HG02610 (cell line): ENCODE data around the gene SFXN5.

Experiments
- ATAC-seq: cut with Tn5 transposase; IDR thresholded peaks from one replicate; pipeline ENCODE4 v1.9.1; 2021; ENCODE audit warnings: mild to moderate bottlenecking, moderate library complexity; ENCODE audit not compliant: unreplicated experiment

The SFXN5 gene

GRCh38 chr2:73053316-73054114, 18.0 kb downstream of the SFXN5 start:
- ATAC-seq, result no peak

DNA sequence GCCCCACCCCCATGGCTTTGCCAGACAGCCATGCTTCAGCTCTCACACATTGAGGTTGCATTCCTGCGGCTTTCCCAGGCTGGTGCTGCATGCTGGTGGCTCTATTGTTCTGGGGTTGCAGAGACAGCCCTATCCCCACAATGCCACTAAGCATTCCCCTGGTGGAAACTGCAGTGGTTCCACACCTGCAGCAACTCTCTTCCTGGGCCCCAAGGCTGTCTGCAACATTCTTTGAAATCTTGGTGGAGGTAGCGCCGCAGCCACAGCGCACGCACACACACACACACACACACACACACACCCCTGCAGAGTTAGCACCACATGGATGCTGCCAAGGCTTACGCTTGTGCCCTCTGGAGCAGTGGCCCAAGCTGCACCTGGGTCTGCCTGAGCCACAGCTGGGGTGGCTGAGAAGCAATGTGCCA, 21.4 kb downstream of the SFXN5 start:
- ATAC-seq, result no peak

DNA sequence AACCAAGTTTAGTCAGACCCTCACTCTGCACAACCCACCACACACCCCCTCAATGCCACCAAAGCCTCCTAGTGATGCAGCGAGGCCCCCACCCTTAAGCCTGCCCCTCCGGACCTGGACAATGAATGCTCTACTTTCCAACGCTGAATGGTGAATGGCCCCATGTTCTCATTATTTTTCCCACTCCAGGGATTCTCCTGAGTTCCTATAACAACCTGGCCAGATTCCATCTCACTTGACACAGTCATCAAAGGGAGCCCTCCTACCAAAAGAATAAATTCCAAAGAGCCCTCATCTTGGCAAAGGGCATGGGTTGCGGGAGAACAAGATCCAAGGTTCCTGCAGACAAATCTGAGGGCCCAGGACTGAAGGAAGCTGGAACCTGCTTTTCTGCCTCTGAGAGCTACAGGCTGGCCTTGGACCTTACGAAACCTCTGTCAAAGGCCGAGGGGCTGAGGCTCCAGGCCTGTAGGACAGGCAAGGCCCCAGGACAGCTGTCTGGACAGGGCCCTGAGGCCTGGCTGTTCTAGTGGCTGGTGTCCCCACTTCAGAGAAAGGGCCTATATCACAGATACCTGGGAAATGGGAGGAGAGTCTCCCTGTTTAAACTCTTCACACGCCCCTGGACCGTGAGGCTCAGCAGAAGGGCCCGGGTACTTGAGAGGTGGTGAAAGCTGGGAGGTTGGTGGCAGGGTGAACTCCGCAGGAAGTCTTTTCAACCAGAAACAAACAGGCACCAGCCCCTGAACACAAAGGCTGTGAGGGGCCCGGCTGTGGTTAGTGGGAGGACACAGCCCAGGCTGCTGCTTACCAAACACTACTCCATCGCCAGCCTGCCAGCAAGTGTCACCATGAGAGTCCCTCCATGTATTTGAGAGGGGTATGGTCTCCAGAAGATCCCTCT, 27.3 kb downstream of the SFXN5 start:
- no peak for ATAC-seq

GRCh38 chr2:73043276-73043675, 28.2 kb downstream of the SFXN5 start:
- no peak for ATAC-seq

DNA sequence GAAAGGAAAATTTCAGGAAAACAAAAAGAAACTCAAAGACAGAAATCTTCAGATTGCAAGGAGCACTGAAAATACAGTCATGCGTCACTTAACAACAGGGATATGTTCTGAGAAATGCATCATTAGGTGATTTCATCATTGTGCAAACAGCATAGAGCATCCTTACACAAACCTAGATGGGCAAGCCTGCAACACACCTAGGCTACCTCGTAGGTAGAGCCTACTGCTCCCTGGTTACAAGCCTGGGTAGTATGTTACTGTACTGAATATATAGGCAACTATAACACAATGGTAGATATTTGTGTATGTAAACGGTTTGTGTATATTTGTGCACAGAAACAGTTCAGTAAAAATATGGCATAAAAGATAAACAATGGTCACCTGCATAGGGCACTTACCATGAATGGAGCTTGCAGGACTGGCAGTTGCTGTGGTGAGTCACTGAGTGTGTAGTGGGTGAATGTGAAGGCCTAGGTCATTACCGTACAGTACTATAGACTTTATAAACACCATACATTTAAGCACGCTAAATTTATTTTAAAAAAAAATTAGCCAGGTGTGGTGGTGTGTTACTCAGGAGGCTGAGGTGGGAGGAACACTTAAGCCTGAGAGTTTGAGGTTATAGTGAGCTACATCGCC, 33.4 kb downstream of the SFXN5 start:
- no peak for ATAC-seq

DNA sequence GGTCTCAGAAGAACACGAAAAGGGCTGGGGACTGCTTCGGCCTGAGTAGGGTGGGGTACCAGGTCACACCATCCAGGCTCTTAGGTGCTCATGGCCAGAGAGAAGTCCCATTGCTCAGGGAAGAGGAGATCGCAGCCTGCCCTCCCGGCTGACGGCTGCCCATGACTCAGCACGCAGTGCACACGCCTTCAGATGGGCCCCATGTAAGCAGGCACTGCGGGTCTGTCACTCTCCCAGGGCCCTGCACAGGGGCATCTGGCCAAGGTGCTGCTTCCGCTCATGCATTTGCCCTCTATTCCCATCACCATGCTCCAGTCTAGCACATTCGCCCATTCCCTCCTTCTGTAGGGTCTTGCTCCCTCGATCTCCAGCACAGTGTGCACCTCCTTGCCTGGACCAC, 34.7 kb downstream of the SFXN5 start:
- no peak for ATAC-seq

DNA sequence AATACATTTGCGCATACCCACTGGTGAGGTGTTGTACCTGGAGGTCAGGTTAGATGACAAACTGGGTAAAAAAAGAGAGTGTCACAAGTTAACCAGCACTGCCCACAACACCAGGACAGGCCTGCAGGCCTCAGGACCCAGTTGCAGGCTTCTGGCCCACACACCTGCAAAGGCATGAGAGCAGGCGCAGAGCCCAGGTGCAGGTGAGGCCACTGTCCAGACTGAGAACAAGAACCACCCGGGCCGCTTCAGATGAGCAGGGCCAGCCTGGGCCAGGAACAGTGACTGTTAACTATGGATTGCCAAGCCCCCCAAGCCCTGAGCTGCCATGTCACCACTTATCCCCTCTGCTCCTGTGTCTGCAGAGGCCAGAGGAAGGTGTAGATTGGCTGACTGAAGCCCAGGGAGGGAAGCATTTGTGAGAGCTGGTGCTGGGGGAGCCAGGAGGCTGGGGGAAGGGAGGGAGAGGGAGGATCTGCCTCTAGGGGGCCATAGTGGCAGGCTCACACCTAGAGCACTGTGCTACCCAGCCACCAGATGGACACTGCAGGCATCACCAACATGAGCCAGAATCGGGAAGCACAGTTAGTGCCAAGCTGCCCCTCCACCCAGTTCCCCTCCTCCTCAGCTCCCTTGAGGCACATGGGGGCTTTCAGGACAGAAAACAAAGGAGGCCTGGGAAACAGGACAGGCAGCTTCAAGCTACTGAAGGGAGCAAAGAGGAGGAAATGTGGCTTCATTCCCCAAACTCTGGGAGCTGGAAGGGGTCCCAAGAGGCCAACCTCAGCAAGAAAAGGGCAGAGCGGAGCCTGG, 35.4 kb downstream of the SFXN5 start:
- no peak for ATAC-seq

DNA sequence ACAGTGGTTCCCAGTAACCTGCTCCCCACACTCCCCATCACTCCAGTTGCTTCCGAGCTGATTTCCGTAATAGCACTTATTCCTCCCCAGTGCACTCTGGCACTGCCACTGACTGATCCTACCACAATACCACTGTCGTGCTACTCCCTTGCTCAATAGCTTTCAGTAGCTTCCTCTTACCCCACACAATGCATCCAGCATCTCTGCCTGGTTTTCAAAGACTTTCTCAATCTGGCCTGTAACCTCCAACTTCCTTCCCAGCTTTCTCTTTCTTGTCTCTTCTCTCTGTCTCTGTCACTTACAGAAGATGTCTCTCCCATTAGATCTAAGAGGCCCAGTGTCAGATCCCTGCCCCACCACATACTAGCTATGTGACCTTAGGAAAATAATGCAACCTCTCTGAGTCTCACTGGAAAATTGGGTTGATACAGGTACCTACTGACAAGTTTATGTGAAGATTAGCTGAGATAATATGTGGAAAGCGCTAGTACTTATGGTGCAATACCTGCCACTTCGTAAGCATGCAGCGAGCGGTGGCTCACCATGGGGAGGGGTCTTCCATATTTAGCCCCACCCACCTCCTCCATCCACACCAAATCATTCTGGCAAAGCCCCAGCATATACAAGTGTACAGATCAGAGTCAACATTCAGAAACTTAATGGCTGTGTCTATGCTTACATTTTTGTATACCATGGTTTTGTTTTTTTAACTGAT, 36.7 kb downstream of the SFXN5 start:
- ATAC-seq, result no peak

- ATAC-seq, result no peak
Observed at GRCh38 chr2:73033766-73034381, 37.6 kb downstream of the SFXN5 start.

DNA sequence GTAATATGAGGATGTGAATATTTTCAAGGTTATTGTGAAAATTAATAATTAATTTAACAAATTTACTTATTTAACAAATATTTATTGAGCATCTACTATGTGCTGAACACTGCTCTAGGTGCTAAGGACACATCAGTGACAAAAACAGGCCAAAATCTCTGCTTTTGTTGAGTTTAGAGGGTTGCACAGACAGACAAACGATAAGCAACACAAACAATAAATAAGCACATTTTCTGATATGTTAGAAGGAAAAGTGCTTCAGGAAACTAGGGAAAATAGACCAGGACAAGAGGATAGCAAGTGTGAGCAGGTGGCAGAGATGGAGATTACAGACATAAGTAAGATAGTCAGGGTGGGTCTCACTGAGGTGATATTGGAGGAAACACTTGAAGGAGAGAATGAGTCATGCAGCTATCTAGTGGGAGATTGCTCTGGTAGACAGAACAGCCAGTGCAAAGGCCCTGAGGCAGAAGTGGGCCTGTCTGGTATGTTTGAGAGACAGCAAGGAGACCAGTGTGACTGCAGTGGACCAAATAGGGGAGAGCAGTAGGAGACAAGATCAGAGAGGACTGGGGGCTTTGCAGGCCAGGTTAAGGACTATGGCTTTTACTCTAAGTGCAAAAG, 38.3 kb downstream of the SFXN5 start:
- ATAC-seq, result no peak

GRCh38 chr2:73032702-73033097, 38.8 kb downstream of the SFXN5 start:
- ATAC-seq, result no peak

GRCh38 chr2:73031725-73032701, 39.5 kb downstream of the SFXN5 start:
- no peak for ATAC-seq

- no peak for ATAC-seq
Observed at GRCh38 chr2:73031095-73031678, 40.3 kb downstream of the SFXN5 start.

- no peak for ATAC-seq
Observed at GRCh38 chr2:73028841-73029240, 42.7 kb downstream of the SFXN5 start.

GRCh38 chr2:73027340-73027739, 44.2 kb downstream of the SFXN5 start:
- ATAC-seq, result no peak

DNA sequence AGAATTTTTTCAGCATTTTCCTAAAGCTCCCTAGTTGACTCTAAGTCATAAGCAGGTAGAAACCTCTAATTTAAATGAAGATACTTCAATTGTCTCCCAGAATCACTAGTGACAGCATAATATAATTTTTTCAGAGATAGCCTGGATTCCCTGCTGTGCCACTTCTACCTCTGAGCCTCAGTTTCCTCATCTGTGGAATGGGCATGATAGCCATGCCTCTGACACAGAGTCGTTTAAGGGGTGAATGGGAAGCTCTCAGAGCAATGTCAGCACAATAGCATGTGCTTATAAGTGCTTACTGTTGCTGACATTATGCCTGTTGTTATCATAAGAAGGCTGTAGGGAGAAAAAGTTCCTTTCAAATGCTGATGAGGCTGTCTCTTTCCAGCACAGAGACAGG, 48.0 kb downstream of the SFXN5 start:
- ATAC-seq, result no peak

- ATAC-seq, result no peak
Observed at GRCh38 chr2:73022024-73022568, 49.4 kb downstream of the SFXN5 start.
